ENCODE measurements around the gene TRAF3IP1.

DNA sequence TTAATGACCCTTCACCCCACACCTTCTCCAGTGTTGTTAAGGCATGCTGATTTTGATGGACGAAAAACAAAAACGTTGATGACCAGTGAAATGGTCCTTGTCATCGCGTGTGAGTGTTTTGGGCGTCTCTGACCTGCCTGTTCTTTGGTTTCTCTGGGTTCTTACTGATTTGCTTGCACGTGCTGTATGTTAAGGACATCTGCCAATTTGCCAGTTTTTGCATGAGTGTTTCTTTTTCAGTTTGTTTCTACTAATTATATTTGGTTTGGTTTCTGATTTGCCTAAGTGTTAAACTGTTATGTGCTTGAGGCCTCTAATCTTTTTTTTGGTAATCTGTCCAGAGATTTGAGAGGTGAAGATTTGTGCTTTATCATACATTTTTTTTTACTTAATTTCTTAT, 14.6 kb downstream of the TRAF3IP1 start:
- TF ChIP-seq GATA2 (IDR thresholded peaks at IDR 0.05; ENCODE audit: low read depth, low read length): no peak
- no peak for TF ChIP-seq GATA3 (IDR thresholded peaks at IDR 0.05; ENCODE audit: low read depth, low read length)
